ENCODE results near the gene RGSL1. TPM values are rescaled to one million over a fixed set of nuclear protein-coding genes. Genes with fewer than 3 reads are reported as not detected.

Gene RGSL1
- total and polyA plus RNA-seq, 10 donors, result not detected

DNA sequence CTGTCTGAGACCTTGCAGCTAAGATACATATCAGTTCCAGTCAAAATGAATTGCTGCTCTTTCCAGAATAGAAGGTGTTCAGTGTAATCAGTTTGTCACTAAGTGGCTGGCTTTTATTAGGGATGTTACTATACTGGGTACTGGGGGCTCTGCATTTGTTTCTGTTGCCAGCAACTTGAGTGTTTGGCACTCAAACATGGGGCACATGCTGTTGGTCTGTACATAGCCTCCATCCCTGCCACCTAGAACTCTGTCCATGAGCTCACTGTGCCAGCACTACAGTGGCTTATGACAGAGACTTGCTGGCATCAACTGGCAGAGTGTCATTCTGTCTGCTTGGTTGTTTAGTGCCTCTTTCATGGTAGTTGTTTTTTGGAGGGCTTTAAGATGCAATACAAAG, 45.1 kb downstream of the RGSL1 start:
- intact Hi-C loops (cut with DNase I; ENCODE audit: low total_unique reads), result no loop called here
- no peak for TF ChIP-seq POLR2A (IDR thresholded peaks at IDR 0.05)
- TF ChIP-seq POLR2AphosphoS5 (IDR thresholded peaks at IDR 0.05), result no peak
- TF ChIP-seq, protein P1, sequence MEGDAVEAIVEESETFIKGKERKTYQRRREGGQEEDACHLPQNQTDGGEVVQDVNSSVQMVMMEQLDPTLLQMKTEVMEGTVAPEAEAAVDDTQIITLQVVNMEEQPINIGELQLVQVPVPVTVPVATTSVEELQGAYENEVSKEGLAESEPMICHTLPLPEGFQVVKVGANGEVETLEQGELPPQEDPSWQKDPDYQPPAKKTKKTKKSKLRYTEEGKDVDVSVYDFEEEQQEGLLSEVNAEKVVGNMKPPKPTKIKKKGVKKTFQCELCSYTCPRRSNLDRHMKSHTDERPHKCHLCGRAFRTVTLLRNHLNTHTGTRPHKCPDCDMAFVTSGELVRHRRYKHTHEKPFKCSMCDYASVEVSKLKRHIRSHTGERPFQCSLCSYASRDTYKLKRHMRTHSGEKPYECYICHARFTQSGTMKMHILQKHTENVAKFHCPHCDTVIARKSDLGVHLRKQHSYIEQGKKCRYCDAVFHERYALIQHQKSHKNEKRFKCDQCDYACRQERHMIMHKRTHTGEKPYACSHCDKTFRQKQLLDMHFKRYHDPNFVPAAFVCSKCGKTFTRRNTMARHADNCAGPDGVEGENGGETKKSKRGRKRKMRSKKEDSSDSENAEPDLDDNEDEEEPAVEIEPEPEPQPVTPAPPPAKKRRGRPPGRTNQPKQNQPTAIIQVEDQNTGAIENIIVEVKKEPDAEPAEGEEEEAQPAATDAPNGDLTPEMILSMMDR (IDR thresholded peaks at IDR 0.05 in 8 of 11, conservative IDR thresholded peaks at IDR 0.05 in 3 of 11), result no peak
- Histone ChIP-seq H3K27me3 (replicated peaks in 1 of 7) (no peaks in the 10 kb centered on the region), H3K27ac (no peak overlapping the region), H3K4me1 (no peaks in the 10 kb centered on the region), H3K4me3 (no peak overlapping the region), H3K9me3 (no peaks in the 10 kb centered on the region), H3K36me3 (no peaks in the 10 kb centered on the region)
- no peak for DNase-seq

DNA sequence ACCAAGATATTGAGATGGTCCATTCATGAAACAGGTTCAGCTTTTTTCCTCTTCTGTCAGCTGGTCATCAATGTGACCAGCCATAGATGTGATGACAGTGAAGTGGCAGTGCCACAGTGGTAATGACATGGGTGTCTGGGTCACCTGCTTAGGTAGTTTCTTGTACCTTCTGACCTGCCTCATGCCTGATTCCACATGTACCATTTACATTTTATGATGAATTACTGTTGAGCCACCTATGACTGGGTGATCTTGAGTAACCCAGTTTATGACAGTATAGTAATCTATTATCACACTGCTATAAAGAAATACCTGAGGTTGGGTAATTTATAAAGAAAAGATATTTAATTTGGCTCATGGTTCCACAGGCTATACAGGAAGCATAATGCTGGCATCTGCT, 45.7 kb downstream of the RGSL1 start:
- no peaks in the 10 kb centered on the region for H3K9me3 ChIP-seq
- no peaks in the 10 kb centered on the region for H3K4me1 ChIP-seq
- TF ChIP-seq, protein P1 (IDR thresholded peaks at IDR 0.05 in 8 of 11, conservative IDR thresholded peaks at IDR 0.05 in 3 of 11), result no peak
- TF ChIP-seq POLR2A (IDR thresholded peaks at IDR 0.05) (no peak), POLR2AphosphoS5 (IDR thresholded peaks at IDR 0.05) (no peak)
- intact Hi-C loops (cut with DNase I; ENCODE audit: low total_unique reads), result no loop called here
- no peaks in the 10 kb centered on the region for H3K36me3 ChIP-seq
- no peak overlapping the region for H3K4me3 ChIP-seq
- H3K27me3 ChIP-seq (replicated peaks in 1 of 7), result no peaks in the 10 kb centered on the region
- no peak for DNase-seq
- H3K27ac ChIP-seq, result no peak overlapping the region

DNA sequence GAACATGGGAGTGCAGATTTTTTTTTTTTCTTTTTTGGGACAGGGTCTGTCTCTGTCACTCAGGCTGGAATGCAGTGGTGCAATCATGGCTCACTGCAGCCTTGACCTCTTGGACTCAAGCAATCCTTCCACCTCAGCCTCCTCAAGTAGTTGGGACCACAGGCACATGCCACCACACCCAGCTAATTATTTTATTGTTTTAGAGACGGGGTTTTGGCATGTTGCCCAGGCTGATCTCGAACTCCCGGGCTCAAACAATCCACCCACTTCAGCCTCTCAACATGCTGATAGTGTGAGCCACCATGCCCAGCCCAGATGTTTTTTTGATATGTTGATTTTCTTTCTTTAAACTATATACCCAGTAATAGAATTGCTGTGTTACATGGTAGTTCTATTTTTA, 57.7 kb downstream of the RGSL1 start:
- H3K9me3 ChIP-seq, result peaks cover 0 to 24% (median 10%) of the 10 kb centered on the region in 8 donors
- no peaks in the 10 kb centered on the region for H3K4me1 ChIP-seq
- H3K36me3 ChIP-seq, result no peaks in the 10 kb centered on the region
- H3K27ac ChIP-seq, result no peak overlapping the region
- peaks cover 0 to 2% (median 0%) of the 10 kb centered on the region in 7 donors for H3K27me3 ChIP-seq (replicated peaks in 1 of 7)
- intact Hi-C loops (cut with DNase I; ENCODE audit: low total_unique reads), result no loop called here
- H3K4me3 ChIP-seq, result no peak overlapping the region
- TF ChIP-seq, protein P1 (IDR thresholded peaks at IDR 0.05 in 8 of 11, conservative IDR thresholded peaks at IDR 0.05 in 3 of 11), result no peak
- TF ChIP-seq POLR2A (IDR thresholded peaks at IDR 0.05), result no peak
- no peak for DNase-seq
- WGBS, 5 donors, result 55 to 78% (median 73%) methylated on average over 3 of the region's 3 CpGs

DNA sequence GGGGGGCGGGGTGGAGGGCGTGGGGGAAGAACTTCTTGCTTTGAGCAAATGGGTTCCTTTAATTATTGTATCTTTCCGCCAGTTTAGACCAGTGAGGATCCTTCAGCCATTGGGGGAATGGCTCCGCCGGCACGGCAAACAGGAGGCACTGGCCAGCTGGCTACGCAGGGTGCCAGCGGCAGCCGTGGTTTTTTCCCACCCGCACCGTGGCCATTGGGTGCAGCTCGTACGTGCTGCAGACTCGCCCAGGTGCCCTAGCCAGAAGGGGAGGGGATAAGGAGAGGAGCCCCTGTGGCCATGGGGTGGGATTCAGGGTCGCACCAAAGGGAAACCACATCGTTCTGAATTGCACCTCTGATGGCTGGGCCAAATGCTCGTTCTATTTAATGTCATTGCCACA, 65.6 kb downstream of the RGSL1 start:
- 78 to 89% (median 82%) methylated on average over 17 of the region's 17 CpGs for WGBS, 5 donors
- Histone ChIP-seq H3K36me3 (no peaks in the 10 kb centered on the region), H3K27me3 (replicated peaks in 1 of 7) (peaks cover 0 to 4% (median 0%) of the 10 kb centered on the region in 7 donors), H3K4me1 (no peaks in the 10 kb centered on the region), H3K27ac (no peak overlapping the region), H3K9me3 (peaks cover 0 to 30% (median 22%) of the 10 kb centered on the region in 8 donors), H3K4me3 (no peak overlapping the region)
- intact Hi-C loops (cut with DNase I; ENCODE audit: low total_unique reads), result no loop called here
- no peak for DNase-seq
- TF ChIP-seq, protein P1 (IDR thresholded peaks at IDR 0.05 in 8 of 11, conservative IDR thresholded peaks at IDR 0.05 in 3 of 11), result no peak
- TF ChIP-seq POLR2AphosphoS5 (IDR thresholded peaks at IDR 0.05), result no peak
- no peak for TF ChIP-seq POLR2A (IDR thresholded peaks at IDR 0.05)

All from spleen (tissue), 11 donors.